Keratinocyte (primary cell): ENCODE results near the gene RNF112.

Source experiments
- EZH2 ChIP-seq: IDR thresholded peaks from one replicate; pipeline ENCODE4 v1.6.1; 2012; ENCODE audit warnings: inconsistent platforms, mild to moderate bottlenecking, low read length, moderate library complexity
- TF ChIP-seq, protein P1 (sequence below), 3 experiments: IDR thresholded peaks in 1 of 3; conservative IDR thresholded peaks in 1 of 3; optimal IDR thresholded peaks in 1 of 3; 2 replicates in 2 of 3; 3 replicates in 1 of 3; pipeline versions ENCODE3 to v1.5.1; 2011; ENCODE audit warnings: low read length in 3 of 3, mild to moderate bottlenecking in 3 of 3, moderate library complexity in 2 of 3, control low read depth in 1 of 3, inconsistent platforms in 1 of 3; ENCODE audit not compliant: insufficient read depth in 2 of 3; ENCODE audit errors: extremely low read depth in 1 of 3

DNA sequence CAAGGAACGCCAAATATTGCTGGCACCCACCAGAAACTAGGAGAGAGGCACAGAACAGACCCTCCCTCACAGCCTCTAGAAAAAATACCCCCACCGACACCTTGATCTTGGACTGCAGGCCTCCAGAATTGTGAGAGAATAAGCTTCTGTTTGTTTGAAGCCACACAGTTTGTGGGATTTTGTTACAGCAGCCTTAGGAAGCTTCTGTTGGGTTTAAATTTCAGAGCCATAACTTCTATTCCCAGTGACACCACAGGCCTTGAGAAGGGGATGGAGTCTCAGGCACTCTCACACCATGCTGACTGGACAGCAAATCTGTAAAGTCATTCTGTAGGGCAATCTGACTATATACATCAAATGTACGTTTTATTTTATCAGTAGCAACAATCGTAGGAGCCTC lies 38.6 kb downstream of the RNF112 start:
- TF ChIP-seq, protein P1, sequence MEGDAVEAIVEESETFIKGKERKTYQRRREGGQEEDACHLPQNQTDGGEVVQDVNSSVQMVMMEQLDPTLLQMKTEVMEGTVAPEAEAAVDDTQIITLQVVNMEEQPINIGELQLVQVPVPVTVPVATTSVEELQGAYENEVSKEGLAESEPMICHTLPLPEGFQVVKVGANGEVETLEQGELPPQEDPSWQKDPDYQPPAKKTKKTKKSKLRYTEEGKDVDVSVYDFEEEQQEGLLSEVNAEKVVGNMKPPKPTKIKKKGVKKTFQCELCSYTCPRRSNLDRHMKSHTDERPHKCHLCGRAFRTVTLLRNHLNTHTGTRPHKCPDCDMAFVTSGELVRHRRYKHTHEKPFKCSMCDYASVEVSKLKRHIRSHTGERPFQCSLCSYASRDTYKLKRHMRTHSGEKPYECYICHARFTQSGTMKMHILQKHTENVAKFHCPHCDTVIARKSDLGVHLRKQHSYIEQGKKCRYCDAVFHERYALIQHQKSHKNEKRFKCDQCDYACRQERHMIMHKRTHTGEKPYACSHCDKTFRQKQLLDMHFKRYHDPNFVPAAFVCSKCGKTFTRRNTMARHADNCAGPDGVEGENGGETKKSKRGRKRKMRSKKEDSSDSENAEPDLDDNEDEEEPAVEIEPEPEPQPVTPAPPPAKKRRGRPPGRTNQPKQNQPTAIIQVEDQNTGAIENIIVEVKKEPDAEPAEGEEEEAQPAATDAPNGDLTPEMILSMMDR (optimal IDR thresholded peaks at IDR 0.05 in 1 of 3, IDR thresholded peaks at IDR 0.05 in 1 of 3, conservative IDR thresholded peaks at IDR 0.05 in 1 of 3; ENCODE audit: extremely low read depth in 1 of 3, insufficient read depth in 2 of 3, low read length in 3 of 3) = no peak
- TF ChIP-seq EZH2 = no peak
